WTC11 (cell line): ENCODE data around the gene ASIC2. TPM values are rescaled to one million over a fixed set of nuclear protein-coding genes. Genes with fewer than 3 reads are reported as not detected.
A peak's percentile ranks its signal among the peaks of the same experiment; 100 is the strongest.

Source experiments
- ATAC-seq: fragments of 200-7000 bp; cut with Tn5 transposase; 2 replicates; pipeline ENCODE4 v1.10.0; 2021; ENCODE audit warnings: mild to moderate bottlenecking, moderate library complexity
- CTCF ChIA-PET: fragments of 300-600 bp; sonication (Branson Sonifier 250); formaldehyde crosslinking; loops from one replicate; lab custom pipeline; 2021; ENCODE audit warnings: antibody characterized with exemption; lab: Charles Lee
- POLR2A ChIA-PET: fragments of 350-600 bp; sonication (Branson Sonifier 250); formaldehyde crosslinking; loops from one replicate; lab custom pipeline; 2021; ENCODE audit warnings: antibody characterized with exemption; lab: Charles Lee
- DNase-seq: peaks from one replicate; pipeline ENCODE4 v3.0.0; 2021; ENCODE audit warnings: low spot score
- H3K27ac Mint-ChIP-seq: 2 replicates; pipeline ENCODE4 v1.8.0; 2021; ENCODE audit warnings: mixed read lengths
- H3K27me3 Mint-ChIP-seq: 2 replicates; pipeline ENCODE4 v1.8.0; 2021; ENCODE audit warnings: low read depth, mild to moderate bottlenecking, moderate library complexity, mixed read lengths
- H3K36me3 Mint-ChIP-seq: 2 replicates; pipeline ENCODE4 v1.8.0; 2021; ENCODE audit warnings: mixed read lengths
- H3K4me1 Mint-ChIP-seq: 2 replicates; pipeline ENCODE4 v1.8.0; 2022; ENCODE audit warnings: mixed read lengths
- H3K4me3 Mint-ChIP-seq: 2 replicates; pipeline ENCODE4 v1.8.0; 2021; ENCODE audit warnings: mild to moderate bottlenecking, moderate library complexity, mixed read lengths
- H3K9me3 Mint-ChIP-seq: 2 replicates; pipeline ENCODE4 v1.8.0; 2021; ENCODE audit warnings: mixed read lengths
- ATF2 ChIP-seq: sonication (generic); formaldehyde crosslinking; IDR thresholded peaks from 2 replicates; pipeline ENCODE4 v1.8.1; 2022; ENCODE audit warnings: low read depth, missing genetic modification reagents, borderline replicate concordance
- FOXJ3 ChIP-seq: sonication (generic); formaldehyde crosslinking; IDR thresholded peaks from 2 replicates; pipeline ENCODE4 v1.9.0; 2021; ENCODE audit warnings: missing genetic modification reagents, mild to moderate bottlenecking, borderline replicate concordance
- FOXK1 ChIP-seq: sonication (generic); formaldehyde crosslinking; IDR thresholded peaks from 2 replicates; pipeline ENCODE4 v1.8.0; 2022; ENCODE audit warnings: mild to moderate bottlenecking, moderate library complexity, missing genetic modification reagents
- FOXP4 ChIP-seq: sonication (generic); formaldehyde crosslinking; IDR thresholded peaks from 2 replicates; pipeline ENCODE4 v1.8.0; 2022; ENCODE audit warnings: mild to moderate bottlenecking, missing genetic modification reagents
- GRHL2 ChIP-seq: fragments of 250-450 bp; sonication (Bioruptor Pico); IDR thresholded peaks from 2 replicates; pipeline ENCODE4 v1.8.0; 2022; ENCODE audit warnings: mild to moderate bottlenecking, moderate library complexity; ENCODE audit not compliant: insufficient replicate concordance, severe bottlenecking
- IRF1 ChIP-seq: sonication (generic); formaldehyde crosslinking; IDR thresholded peaks from 2 replicates; pipeline ENCODE4 v1.8.0; 2023; ENCODE audit warnings: missing genetic modification reagents
- MXD4 ChIP-seq: fragments of 250-450 bp; sonication (Bioruptor Pico); IDR thresholded peaks from 2 replicates; pipeline ENCODE4 v1.8.0; 2021; ENCODE audit warnings: mild to moderate bottlenecking, moderate library complexity, borderline replicate concordance
- NR2C2 ChIP-seq: sonication (generic); formaldehyde crosslinking; IDR thresholded peaks from 2 replicates; pipeline ENCODE4 v1.8.0; 2022; ENCODE audit warnings: mild to moderate bottlenecking, missing genetic modification reagents
- OVOL2 ChIP-seq: fragments of 250-450 bp; sonication (Bioruptor Pico); IDR thresholded peaks from 2 replicates; pipeline ENCODE4 v1.9.0; 2021; ENCODE audit warnings: mild to moderate bottlenecking, borderline replicate concordance
- PREB ChIP-seq: sonication (generic); formaldehyde crosslinking; IDR thresholded peaks from 2 replicates; pipeline ENCODE4 v1.8.1; 2022; ENCODE audit warnings: mild to moderate bottlenecking, missing genetic modification reagents, moderate library complexity, borderline replicate concordance
- RELA ChIP-seq: sonication (generic); formaldehyde crosslinking; IDR thresholded peaks from 2 replicates; pipeline ENCODE4 v1.8.1; 2022; ENCODE audit warnings: missing genetic modification reagents, mild to moderate bottlenecking, borderline replicate concordance
- SP1 ChIP-seq: sonication (generic); formaldehyde crosslinking; conservative IDR thresholded peaks from 2 replicates; pipeline ENCODE4 v1.8.1; 2022; ENCODE audit warnings: missing genetic modification reagents
- USF2 ChIP-seq: sonication (generic); formaldehyde crosslinking; IDR thresholded peaks from 2 replicates; pipeline ENCODE4 v1.8.1; 2023; ENCODE audit warnings: mild to moderate bottlenecking, missing genetic modification reagents, moderate library complexity
- ZBTB21 ChIP-seq: sonication (generic); formaldehyde crosslinking; IDR thresholded peaks from 2 replicates; pipeline ENCODE4 v1.8.1; 2023; ENCODE audit warnings: mild to moderate bottlenecking, missing genetic modification reagents, borderline replicate concordance
- ZBTB43 ChIP-seq: sonication (generic); formaldehyde crosslinking; IDR thresholded peaks from 2 replicates; pipeline ENCODE4 v1.8.1; 2023; ENCODE audit warnings: mild to moderate bottlenecking, missing genetic modification reagents
- ZNF232 ChIP-seq: sonication (generic); formaldehyde crosslinking; IDR thresholded peaks from 2 replicates; pipeline ENCODE4 v1.8.0; 2022; ENCODE audit warnings: mild to moderate bottlenecking, missing genetic modification reagents
- ZNF263 ChIP-seq: sonication (generic); formaldehyde crosslinking; IDR thresholded peaks from 2 replicates; pipeline ENCODE4 v1.8.1; 2022; ENCODE audit warnings: low read depth, mild to moderate bottlenecking, moderate library complexity, missing genetic modification reagents
- ZNF671 ChIP-seq: fragments of 250-450 bp; sonication (Bioruptor Pico); IDR thresholded peaks from 2 replicates; pipeline ENCODE4 v1.8.0; 2021; ENCODE audit warnings: mild to moderate bottlenecking
- total RNA-seq: library from RNA; stranded (reverse); gene quantifications from 3 replicates; pipeline ENCODE4 v1.2.3, GENCODE V29; 2021

ASIC2 gene
- total RNA-seq, 1 experiment from 2014 or later, result 2.7 TPM

- TF ChIP-seq USF2 (CRISPR knock-in tag), result no peak
Observed at GRCh38 chr17:33342025-33342424, 48.9 kb upstream of the ASIC2 start (continued).

- ATAC-seq (no peak), DNase-seq (no peak)
- ChIA-PET POLR2A (no interaction called here), CTCF (no interaction called here)
- Mint-ChIP-seq H3K27ac (no peak overlapping the region), H3K36me3 (no peaks in the 10 kb centered on the region), H3K4me1 (peaks cover 21% of the 10 kb centered on the region), H3K27me3 (peaks cover 69% of the 10 kb centered on the region), H3K4me3 (no peak overlapping the region), H3K9me3 (peaks cover 3% of the 10 kb centered on the region; the same call in 1 of the 2 replicates)
- TF ChIP-seq ATF2 (CRISPR knock-in tag) (no peak), ZBTB21 (no peak), ZNF232 (CRISPR knock-in tag) (no peak), PREB (CRISPR knock-in tag) (no peak), ZBTB43 (CRISPR knock-in tag) (no peak), FOXJ3 (no peak), ZNF671 (CRISPR knock-in tag) (no peak), OVOL2 (CRISPR knock-in tag) (no peak), NR2C2 (CRISPR knock-in tag) (no peak)
Observed at GRCh38 chr17:33338242-33338641, 45.1 kb upstream of the ASIC2 start.

- DNase-seq (peak; percentile 32), ATAC-seq (peak; percentile 84)
- H3K4me1 Mint-ChIP-seq, result peaks cover 16% of the 10 kb centered on the region
- no peak overlapping the region for H3K27ac Mint-ChIP-seq
- ChIA-PET POLR2A (no interaction called here), CTCF (interaction anchor here (0.7 to 3.5 kb wide), 6 partner anchors 16 to 316 kb away, joined by 3 to 14 read pairs (median 4); partner anchors contain the start of gene ASIC2)
- H3K9me3 Mint-ChIP-seq, result peaks cover 14% of the 10 kb centered on the region
- H3K36me3 Mint-ChIP-seq, result no peaks in the 10 kb centered on the region
- TF ChIP-seq MXD4 (CRISPR knock-in tag) (no peak), RELA (CRISPR knock-in tag) (no peak), IRF1 (CRISPR knock-in tag) (no peak), SP1 (CRISPR knock-in tag) (no peak), ZNF263 (CRISPR knock-in tag) (no peak), FOXK1 (no peak), FOXP4 (no peak), GRHL2 (CRISPR knock-in tag) (no peak)
- peaks cover 45% of the 10 kb centered on the region for H3K27me3 Mint-ChIP-seq
- H3K4me3 Mint-ChIP-seq, result no peak overlapping the region
Observed at GRCh38 chr17:33335491-33336173, 42.5 kb upstream of the ASIC2 start.
